ENCODE results near the gene SPATA31D1.
"Not testable (repeated sequence)": the region's sequence is repeated elsewhere in the genome, so short reads cannot be mapped to it uniquely, and the experiment has no call there.

SPATA31D1 gene

GRCh38 chr9:81988472-81988871 lies at the start of gene SPATA31D1:
SPATA31D1 (plus strand) TSS chr9:81988772; CDS start chr9:81988819, 47 bp downstream.
- in situ Hi-C loops (cut with HindIII; ENCODE audit: low sequenced_read_pairs) = not testable (repeated sequence)

- in situ Hi-C loops (cut with HindIII; ENCODE audit: low sequenced_read_pairs) = not testable (repeated sequence)
Observed at GRCh38 chr9:81943393-81943792, 45.2 kb upstream of the SPATA31D1 start, which contains the start of gene SPATA31D3. SPATA31D3 (plus strand) TSS chr9:81943500; CDS start chr9:81943586, 86 bp downstream.

- in situ Hi-C loops (cut with HindIII; ENCODE audit: low sequenced_read_pairs) = not testable (repeated sequence)
Observed at GRCh38 chr9:81948650-81949049, 39.9 kb upstream of the SPATA31D1 start.

- in situ Hi-C loops (cut with HindIII; ENCODE audit: low sequenced_read_pairs) = no loop called here
Observed at GRCh38 chr9:81953096-81953495, 35.5 kb upstream of the SPATA31D1 start.

- in situ Hi-C loops (cut with HindIII; ENCODE audit: low sequenced_read_pairs) = no loop called here
Observed at GRCh38 chr9:81955625-81956024, 32.9 kb upstream of the SPATA31D1 start.

- in situ Hi-C loops (cut with HindIII; ENCODE audit: low sequenced_read_pairs) = no loop called here
Observed at GRCh38 chr9:81964218-81965171, 24.1 kb upstream of the SPATA31D1 start.

GRCh38 chr9:81968026-81968425 lies 20.5 kb upstream of the SPATA31D1 start:
- in situ Hi-C loops (cut with HindIII; ENCODE audit: low sequenced_read_pairs) = no loop called here

GRCh38 chr9:81969971-81970370 lies 18.6 kb upstream of the SPATA31D1 start:
- in situ Hi-C loops (cut with HindIII; ENCODE audit: low sequenced_read_pairs) = no loop called here

GRCh38 chr9:81971727-81972126 lies 16.8 kb upstream of the SPATA31D1 start:
- in situ Hi-C loops (cut with HindIII; ENCODE audit: low sequenced_read_pairs) = no loop called here

- in situ Hi-C loops (cut with HindIII; ENCODE audit: low sequenced_read_pairs) = no loop called here
Observed at GRCh38 chr9:81974764-81975163, 13.8 kb upstream of the SPATA31D1 start.

GRCh38 chr9:81976351-81976750 lies 12.2 kb upstream of the SPATA31D1 start:
- in situ Hi-C loops (cut with HindIII; ENCODE audit: low sequenced_read_pairs) = no loop called here

- in situ Hi-C loops (cut with HindIII; ENCODE audit: low sequenced_read_pairs) = no loop called here
Observed at GRCh38 chr9:81979196-81979595, 9.4 kb upstream of the SPATA31D1 start.

DNA sequence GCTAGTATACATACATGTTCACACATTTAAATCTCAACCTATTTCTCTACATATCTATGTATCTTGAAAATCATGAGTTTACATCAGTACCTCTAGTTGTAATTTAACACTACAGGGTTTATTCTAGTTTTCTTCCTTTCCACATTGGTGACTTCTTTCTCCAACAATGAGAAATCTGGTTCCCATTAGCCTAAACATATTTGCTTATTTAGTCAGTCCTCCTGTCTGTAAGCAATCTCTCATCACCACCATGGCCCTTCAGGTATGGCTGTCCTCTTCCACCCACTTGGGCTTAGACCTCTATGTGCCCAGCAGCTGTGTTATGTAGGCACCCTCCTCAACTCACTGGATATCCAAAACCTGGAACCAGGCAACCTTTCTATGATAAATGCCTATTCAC lies 8.0 kb upstream of the SPATA31D1 start:
- in situ Hi-C loops (cut with HindIII; ENCODE audit: low sequenced_read_pairs) = no loop called here

DNA sequence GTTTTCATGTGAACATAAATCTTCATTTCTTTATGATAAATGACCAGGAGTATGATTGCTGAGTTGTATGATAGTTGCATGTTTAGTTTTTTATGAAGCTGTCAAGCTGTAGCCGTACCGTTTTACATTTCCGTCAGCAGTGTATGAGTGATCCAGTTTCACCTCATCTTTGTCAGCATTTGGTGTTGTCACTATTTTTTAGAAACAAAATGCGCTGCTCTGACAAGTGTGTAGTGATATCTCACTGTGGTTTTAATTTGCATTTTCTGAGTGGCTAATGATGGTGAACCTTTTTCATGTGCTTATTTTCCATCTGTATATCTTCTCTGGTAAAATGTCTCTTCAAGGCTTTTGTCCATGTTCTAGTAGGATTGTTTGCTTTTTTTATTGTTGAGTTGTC lies 6.7 kb upstream of the SPATA31D1 start:
- in situ Hi-C loops (cut with HindIII; ENCODE audit: low sequenced_read_pairs) = no loop called here

DNA sequence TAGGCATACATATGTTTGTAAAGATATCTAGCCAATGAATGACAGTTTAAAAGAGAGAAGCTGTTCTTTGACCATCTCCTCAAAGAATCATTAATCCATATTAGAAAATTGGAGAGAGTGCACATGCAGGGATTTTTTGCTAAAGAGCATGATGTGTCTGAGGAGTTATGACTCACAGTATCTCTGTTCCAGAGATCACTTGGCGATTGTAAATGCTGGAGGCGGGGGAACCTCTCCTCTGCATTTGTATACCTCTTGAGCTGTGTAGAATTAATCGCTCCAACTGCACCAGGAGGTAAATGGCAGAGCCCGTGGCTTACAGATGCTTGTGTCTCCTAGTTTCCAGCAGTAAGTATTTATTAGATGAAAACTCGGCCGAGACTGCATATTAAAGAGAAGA lies 3.6 kb upstream of the SPATA31D1 start:
- in situ Hi-C loops (cut with HindIII; ENCODE audit: low sequenced_read_pairs) = no loop called here

- in situ Hi-C loops (cut with HindIII; ENCODE audit: low sequenced_read_pairs) = no loop called here
Observed at GRCh38 chr9:81986051-81986450, 2.5 kb upstream of the SPATA31D1 start.

GRCh38 chr9:81989700-81990099 lies 1.1 kb downstream of the SPATA31D1 start:
- in situ Hi-C loops (cut with HindIII; ENCODE audit: low sequenced_read_pairs) = no loop called here

DNA sequence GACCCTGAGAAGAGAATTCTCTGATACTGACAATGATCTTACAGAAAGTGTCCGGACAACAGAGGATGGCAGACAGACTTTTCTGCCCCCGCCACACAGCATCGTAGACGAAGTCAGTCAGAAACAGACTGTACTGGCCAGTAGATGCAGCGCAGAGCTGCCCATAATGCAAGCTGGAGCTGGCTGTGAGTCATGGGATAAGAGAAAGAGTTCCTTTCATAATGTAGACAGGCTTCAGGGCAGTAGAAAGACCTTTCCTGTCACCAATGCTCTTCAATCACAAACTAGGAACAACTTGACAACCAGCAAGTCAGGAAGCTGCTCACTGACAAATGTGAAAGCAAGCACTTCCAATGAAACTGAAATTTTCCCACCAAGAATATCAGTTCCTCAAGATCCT lies 5.1 kb downstream of the SPATA31D1 start:
- in situ Hi-C loops (cut with HindIII; ENCODE audit: low sequenced_read_pairs) = no loop called here

GRCh38 chr9:81999806-82000205 lies 11.2 kb downstream of the SPATA31D1 start:
- in situ Hi-C loops (cut with HindIII; ENCODE audit: low sequenced_read_pairs) = no loop called here

DNA sequence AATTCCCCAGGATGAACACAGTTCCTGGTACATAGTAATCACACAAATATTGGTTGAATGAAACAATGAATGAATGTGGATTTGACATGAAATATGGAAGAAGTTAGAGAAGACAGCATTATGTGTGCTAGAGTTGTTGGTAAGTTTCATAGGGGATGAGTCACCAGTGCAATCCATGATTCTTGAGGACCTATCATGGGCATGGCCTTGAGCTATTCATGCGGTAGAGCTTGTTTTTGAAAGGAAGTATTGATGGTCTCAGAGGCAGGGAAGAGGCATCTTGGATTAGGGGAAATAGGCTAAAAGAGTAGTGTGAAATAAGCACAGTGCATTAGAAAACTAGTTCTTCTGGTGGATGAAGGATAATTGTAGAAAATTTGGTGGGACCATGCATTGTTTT lies 22.1 kb downstream of the SPATA31D1 start:
- in situ Hi-C loops (cut with HindIII; ENCODE audit: low sequenced_read_pairs) = no loop called here

- in situ Hi-C loops (cut with HindIII; ENCODE audit: low sequenced_read_pairs) = no loop called here
Observed at GRCh38 chr9:82011133-82011532, 22.6 kb downstream of the SPATA31D1 start.

GRCh38 chr9:82012276-82012675 lies 23.7 kb downstream of the SPATA31D1 start:
- in situ Hi-C loops (cut with HindIII; ENCODE audit: low sequenced_read_pairs) = no loop called here

Data from DLD1 (cell line).